ENCODE results near the gene SLC6A19. TPM values are rescaled to one million over a fixed set of nuclear protein-coding genes. Genes with fewer than 3 reads are reported as not detected.

Gene SLC6A19
- total and polyA plus RNA-seq, 9 of the 15 experiments (the other 6 are each of a cell fraction or from before 2014, with no cell fraction given) = 0.03 to 1.6 (median 0.59) TPM

GRCh38 chr5:1185629-1186350, 15.6 kb upstream of the SLC6A19 start (continued):
- TF ChIP-seq PML (IDR thresholded peaks at IDR 0.05; ENCODE audit: low read length) (peak; percentile 92), HCFC1 (IDR thresholded peaks at IDR 0.05; ENCODE audit: low read depth, low read length) (no peak; the same call in 1 of the 2 replicates), ZNF253 (CRISPR knock-in tag; conservative IDR thresholded peaks at IDR 0.05) (no peak), SAP30 (IDR thresholded peaks at IDR 0.05; ENCODE audit: borderline replicate concordance, insufficient read depth, low read depth, low read length, poor library complexity, severe bottlenecking) (no peak), TFAM (CRISPR knock-in tag; conservative IDR thresholded peaks at IDR 0.05) (no peak), ZNF197 (CRISPR knock-in tag; IDR thresholded peaks at IDR 0.05; ENCODE audit: low read depth) (peak; percentile 75; the same call in 1 of the 2 replicates), GTF2B (IDR thresholded peaks at IDR 0.05; ENCODE audit: extremely low read depth, insufficient read length) (no peak), PHF8 (IDR thresholded peaks at IDR 0.05; ENCODE audit: borderline replicate concordance, low read length) (no peak; the same call in 1 of the 2 replicates), SIRT6 (IDR thresholded peaks at IDR 0.05; ENCODE audit: low read depth, low read length) (no peak), E2F1 (CRISPR knock-in tag; IDR thresholded peaks at IDR 0.05) (no peak), CEBPZ (IDR thresholded peaks at IDR 0.05; ENCODE audit: borderline replicate concordance, low read depth, low read length) (no peak), ZNF695 (CRISPR knock-in tag; IDR thresholded peaks at IDR 0.05) (0 out of 2 replicates have a peak, but pooled peaks have one; percentile 69), ZNF668 (CRISPR knock-in tag; IDR thresholded peaks at IDR 0.05) (no peak), SOX6 (IDR thresholded peaks at IDR 0.05) (peak; percentile 94), CREM (IDR thresholded peaks at IDR 0.05; ENCODE audit: low read depth) (peak; percentile 91), ZNF449 (CRISPR knock-in tag; IDR thresholded peaks at IDR 0.05) (peak; percentile 83), JUN (IDR thresholded peaks at IDR 0.05; ENCODE audit: borderline replicate concordance, low read depth, low read length) (no peak; the same call in 1 of the 2 replicates), JUN (CRISPR knock-in tag; IDR thresholded peaks at IDR 0.05; ENCODE audit: borderline replicate concordance) (peak; percentile 50; the same call in 1 of the 2 replicates), PHF21A (IDR thresholded peaks at IDR 0.05; ENCODE audit: borderline replicate concordance, low read depth) (no peak; the same call in 1 of the 2 replicates), LARP7 (IDR thresholded peaks at IDR 0.05) (0 out of 2 replicates have a peak, but pooled peaks have one; percentile 64), CHD4 (IDR thresholded peaks at IDR 0.05; ENCODE audit: insufficient read depth, insufficient replicate concordance, low read depth, low read length, poor library complexity, severe bottlenecking) (no peak)

Data from K562 (cell line).